22Rv1 (cell line): ENCODE results near the gene TYK2.

Experiments
- ZFX ChIP-seq: fragments of 450-650 bp; IDR thresholded peaks from 2 replicates; pipeline ENCODE4 v1.6.1; 2017; ENCODE audit warnings: antibody characterized with exemption, borderline replicate concordance
- TF ChIP-seq, protein P1 (sequence below): fragments of 450-650 bp; IDR thresholded peaks from 2 replicates; pipeline ENCODE4 v1.5.1; 2017; ENCODE audit warnings: mild to moderate bottlenecking

DNA sequence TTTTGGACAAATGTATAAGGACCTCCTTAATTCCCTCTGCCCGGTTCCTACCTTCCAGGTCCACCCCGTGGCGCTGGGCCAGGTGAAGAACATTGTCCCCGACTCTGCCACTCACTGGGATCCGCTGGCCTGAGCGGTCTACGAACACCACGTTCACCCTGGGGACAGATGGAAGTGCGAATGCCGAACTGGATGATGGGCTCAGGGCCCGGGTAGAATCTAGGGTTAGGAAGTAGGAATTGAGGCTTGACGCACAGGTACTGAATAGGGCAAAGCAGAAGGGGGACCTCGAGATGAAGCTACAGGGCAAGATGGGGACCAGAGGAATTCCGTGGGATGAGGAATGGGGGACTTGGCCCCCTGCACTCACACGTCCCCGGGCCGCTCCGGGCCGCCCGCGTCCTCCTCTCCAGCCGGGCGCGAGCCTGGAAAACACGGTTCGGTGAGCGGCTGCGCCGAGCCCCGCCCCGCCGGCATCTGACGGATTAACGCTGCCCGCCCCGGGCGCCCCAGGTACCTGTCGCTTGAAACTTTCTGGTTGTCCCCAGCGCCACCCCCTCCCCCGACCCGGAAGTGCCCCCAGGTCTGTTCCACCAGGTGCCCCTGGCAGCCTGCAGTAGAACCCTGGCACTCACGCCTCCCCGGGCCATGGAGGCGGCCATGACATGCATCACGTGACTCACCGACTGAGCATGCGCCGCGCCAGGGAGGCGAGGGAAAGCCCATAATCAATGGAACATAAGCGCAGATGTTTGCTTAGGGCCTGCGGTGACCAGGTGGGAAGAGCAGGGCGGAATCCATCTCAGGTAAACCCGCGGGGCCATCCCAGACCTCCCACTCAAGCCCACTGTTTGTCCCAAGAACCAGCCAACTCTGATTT, 64.8 kb downstream of the TYK2 start, which contains the start of gene FDX2:
- TF ChIP-seq, protein P1, sequence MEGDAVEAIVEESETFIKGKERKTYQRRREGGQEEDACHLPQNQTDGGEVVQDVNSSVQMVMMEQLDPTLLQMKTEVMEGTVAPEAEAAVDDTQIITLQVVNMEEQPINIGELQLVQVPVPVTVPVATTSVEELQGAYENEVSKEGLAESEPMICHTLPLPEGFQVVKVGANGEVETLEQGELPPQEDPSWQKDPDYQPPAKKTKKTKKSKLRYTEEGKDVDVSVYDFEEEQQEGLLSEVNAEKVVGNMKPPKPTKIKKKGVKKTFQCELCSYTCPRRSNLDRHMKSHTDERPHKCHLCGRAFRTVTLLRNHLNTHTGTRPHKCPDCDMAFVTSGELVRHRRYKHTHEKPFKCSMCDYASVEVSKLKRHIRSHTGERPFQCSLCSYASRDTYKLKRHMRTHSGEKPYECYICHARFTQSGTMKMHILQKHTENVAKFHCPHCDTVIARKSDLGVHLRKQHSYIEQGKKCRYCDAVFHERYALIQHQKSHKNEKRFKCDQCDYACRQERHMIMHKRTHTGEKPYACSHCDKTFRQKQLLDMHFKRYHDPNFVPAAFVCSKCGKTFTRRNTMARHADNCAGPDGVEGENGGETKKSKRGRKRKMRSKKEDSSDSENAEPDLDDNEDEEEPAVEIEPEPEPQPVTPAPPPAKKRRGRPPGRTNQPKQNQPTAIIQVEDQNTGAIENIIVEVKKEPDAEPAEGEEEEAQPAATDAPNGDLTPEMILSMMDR = no peak
- no peak for TF ChIP-seq ZFX
